CD4-positive, alpha-beta memory T cell (primary cell): ENCODE results near the gene MAGI1. TPM values are rescaled to one million over a fixed set of nuclear protein-coding genes. Genes with fewer than 3 reads are reported as not detected.

Experiments used
- CTCF ChIA-PET: fragments of 350-600 bp; sonication (Branson Sonifier 250); formaldehyde crosslinking; loops from one replicate; lab custom pipeline; 2021; ENCODE audit warnings: inconsistent platforms; ENCODE audit not compliant: partially characterized antibody; lab: Charles Lee
- POLR2A ChIA-PET: fragments of 350-600 bp; sonication (Branson Sonifier 250); formaldehyde crosslinking; loops from one replicate; lab custom pipeline; 2021; ENCODE audit not compliant: partially characterized antibody; lab: Charles Lee
- DNase-seq, 5 donors: peaks; one replicate each; pipeline versions ENCODE4 v3.0.0 to v3.0.0-alpha.2; 2020 to 2022; ENCODE audit warnings: mixed read lengths in 1 of 5
- H3K27ac ChIP-seq: one replicate; pipeline ENCODE4 v1.7.0; 2013; ENCODE audit warnings: low read depth, low read length
- H3K27me3 ChIP-seq: 2 replicates; pipeline ENCODE4 v1.7.0; 2013; ENCODE audit warnings: mild to moderate bottlenecking, low read length, moderate library complexity; ENCODE audit not compliant: insufficient read depth
- H3K36me3 ChIP-seq: 2 replicates; pipeline ENCODE4 v1.7.0; 2013; ENCODE audit warnings: mild to moderate bottlenecking, low read length, moderate library complexity; ENCODE audit not compliant: insufficient read depth
- H3K4me1 ChIP-seq: 2 replicates; pipeline ENCODE4 v1.7.0; 2013; ENCODE audit warnings: mild to moderate bottlenecking, low read length, moderate library complexity; ENCODE audit not compliant: insufficient read depth
- H3K4me3 ChIP-seq, 2 donors: one replicate each; pipeline ENCODE4 v1.7.0; 2013; ENCODE audit warnings: low read length in 2 of 2, mild to moderate bottlenecking in 1 of 2
- H3K9me3 ChIP-seq, 2 donors: one replicate each; pipeline ENCODE4 v1.7.0; 2013; ENCODE audit warnings: low read length in 2 of 2, control low read depth in 1 of 2; ENCODE audit not compliant: control insufficient read depth in 1 of 2
- H3K27ac Mint-ChIP-seq, 7 donors: one replicate each; pipeline ENCODE4 v1.8.0; 2020 to 2021; ENCODE audit warnings: mixed read lengths in 7 of 7, mild to moderate bottlenecking in 6 of 7, inconsistent platforms in 3 of 7, moderate library complexity in 3 of 7
- H3K27me3 Mint-ChIP-seq, 2 donors: one replicate each; pipeline ENCODE4 v1.8.0; 2020 to 2021; ENCODE audit warnings: mixed read lengths in 2 of 2
- H3K36me3 Mint-ChIP-seq, 2 donors: one replicate each; pipeline ENCODE4 v1.8.0; 2020 to 2021; ENCODE audit warnings: mixed read lengths in 2 of 2, inconsistent platforms in 1 of 2, mild to moderate bottlenecking in 1 of 2
- H3K4me1 Mint-ChIP-seq, 4 donors: one replicate each; pipeline ENCODE4 v1.8.0; 2020 to 2021; ENCODE audit warnings: mixed read lengths in 4 of 4, mild to moderate bottlenecking in 1 of 4
- H3K4me3 Mint-ChIP-seq, 8 donors: one replicate each; pipeline ENCODE4 v1.8.0; 2020 to 2021; ENCODE audit warnings: mixed read lengths in 8 of 8, mild to moderate bottlenecking in 7 of 8, moderate library complexity in 6 of 8, inconsistent platforms in 3 of 8
- H3K9me3 Mint-ChIP-seq, 8 donors: one replicate each; pipeline ENCODE4 v1.8.0; 2020 to 2021; ENCODE audit warnings: mixed read lengths in 8 of 8, mild to moderate bottlenecking in 5 of 8, inconsistent platforms in 3 of 8, moderate library complexity in 1 of 8
- intact Hi-C: fragments of 100-400 bp; cut with micrococcal nuclease; formaldehyde crosslinking; loops from one replicate; pipeline ENCODE4 v1.15.1; 2023
- polyA plus RNA-seq, 2 donors: library from polyadenylated mRNA; unstranded; fragments of 300-500 nt; fragmentation: Illumina TruSeq; gene quantifications; one replicate each; pipeline ENCODE4 v1.2.3, GENCODE V29; 2021
- total RNA-seq, 2 experiments: library from RNA; stranded (reverse); gene quantifications; one replicate each; pipeline ENCODE4 v1.2.3, GENCODE V29; 2021

The MAGI1 gene
- total and polyA plus RNA-seq, 4 experiments from 2014 or later, result 0.20 TPM; not detected in 3

DNA sequence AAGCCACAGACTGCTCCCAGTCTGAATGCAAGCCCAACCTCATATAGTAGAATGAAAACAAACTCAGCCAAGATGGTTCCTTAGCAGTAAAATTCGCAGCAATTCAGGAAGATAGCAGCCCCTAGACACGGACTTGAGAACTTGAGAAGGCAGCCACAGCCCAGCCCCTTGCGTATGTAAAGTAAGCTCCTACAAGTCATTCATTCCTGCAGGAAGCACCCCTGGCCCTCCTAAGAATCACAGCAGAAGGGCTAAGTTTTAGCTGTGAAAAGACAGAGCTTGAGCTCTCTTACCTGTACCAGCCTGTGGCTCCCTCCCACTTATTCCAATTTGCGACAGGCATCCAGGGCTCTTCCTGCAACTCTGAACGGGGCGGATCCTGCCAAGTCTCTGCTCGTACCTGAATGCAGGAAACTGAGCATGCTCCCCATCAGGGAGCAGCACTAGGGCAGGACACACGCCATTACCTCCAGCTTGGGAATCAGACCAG lies 136.4 kb downstream of the MAGI1 start:
- Histone ChIP-seq H3K9me3 (no peaks in the 10 kb centered on the region), H3K36me3 (no peaks in the 10 kb centered on the region), H3K4me3 (no peak overlapping the region), H3K27ac (no peak overlapping the region), H3K27me3 (no peaks in the 10 kb centered on the region), H3K4me1 (no peaks in the 10 kb centered on the region)
- Mint-ChIP-seq H3K27me3 (peaks cover 0 to 2% of the 10 kb centered on the region in 2 donors), H3K9me3 (peaks cover 0 to 4% (median 0%) of the 10 kb centered on the region in 8 donors), H3K36me3 (no peaks in the 10 kb centered on the region), H3K4me1 (no peaks in the 10 kb centered on the region), H3K4me3 (no peak overlapping the region), H3K27ac (peak overlapping the region in 1 of 7 donors; percentile 25)
- DNase-seq, result no peak
- ChIA-PET CTCF (no interaction called here), POLR2A (no interaction called here)
- intact Hi-C loops, result no loop called here

DNA sequence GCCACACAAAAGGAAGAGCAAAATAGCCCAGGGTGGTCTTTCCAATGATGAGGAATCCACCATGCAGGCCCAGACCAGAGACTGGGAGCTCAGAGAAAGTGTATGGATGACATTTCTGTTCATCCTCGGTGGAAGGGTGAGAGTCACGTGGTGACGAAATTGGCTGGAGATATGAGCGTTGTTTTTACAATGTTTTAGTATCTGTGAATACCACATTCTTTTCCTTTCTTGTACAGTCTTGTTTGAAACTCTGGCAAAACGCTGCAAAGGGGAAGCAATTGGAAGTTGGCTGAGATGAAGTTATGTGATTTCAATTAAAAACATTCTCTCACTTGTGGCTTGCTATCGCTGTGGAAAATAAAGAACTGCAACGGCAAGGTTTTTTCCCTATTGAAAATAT lies 137.5 kb downstream of the MAGI1 start:
- Mint-ChIP-seq H3K9me3 (peaks cover 0 to 4% (median 0%) of the 10 kb centered on the region in 8 donors), H3K27me3 (peaks cover 0 to 2% of the 10 kb centered on the region in 2 donors), H3K27ac (no peak overlapping the region), H3K36me3 (no peaks in the 10 kb centered on the region), H3K4me3 (no peak overlapping the region), H3K4me1 (no peaks in the 10 kb centered on the region)
- Histone ChIP-seq H3K36me3 (no peaks in the 10 kb centered on the region), H3K9me3 (no peaks in the 10 kb centered on the region), H3K27me3 (no peaks in the 10 kb centered on the region), H3K27ac (no peak overlapping the region), H3K4me1 (no peaks in the 10 kb centered on the region), H3K4me3 (no peak overlapping the region)
- CTCF ChIA-PET, result no interaction called here
- POLR2A ChIA-PET, result no interaction called here
- no peak for DNase-seq
- intact Hi-C loops, result no loop called here

DNA sequence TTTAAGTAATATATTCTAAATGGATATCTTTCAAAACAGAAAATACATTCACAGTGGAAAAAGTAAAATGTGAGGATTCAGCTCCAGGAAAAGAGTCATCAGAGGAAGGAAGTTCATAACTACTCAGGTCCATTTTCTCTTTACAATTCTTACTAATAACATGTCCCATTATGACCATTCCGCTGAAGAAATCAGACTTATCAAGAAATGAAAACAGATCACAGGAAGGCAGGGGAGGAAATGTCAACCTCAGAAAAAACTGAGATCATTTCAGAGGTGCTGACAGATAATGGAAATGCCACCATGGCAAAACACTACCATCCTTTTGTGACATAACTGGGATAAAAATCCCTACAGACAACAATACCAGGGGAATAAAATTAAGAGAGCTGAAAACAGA lies 139.5 kb downstream of the MAGI1 start:
- H3K4me3 ChIP-seq, result no peak overlapping the region
- intact Hi-C loops, result no loop called here
- H3K4me3 Mint-ChIP-seq, result no peak overlapping the region
- H3K27ac ChIP-seq, result no peak overlapping the region
- POLR2A ChIA-PET, result no interaction called here
- H3K36me3 ChIP-seq, result no peaks in the 10 kb centered on the region
- H3K9me3 ChIP-seq, result no peaks in the 10 kb centered on the region
- CTCF ChIA-PET, result no interaction called here
- no peaks in the 10 kb centered on the region for H3K4me1 ChIP-seq
- no peaks in the 10 kb centered on the region for H3K27me3 ChIP-seq
- no peak overlapping the region for H3K27ac Mint-ChIP-seq
- peaks cover 0 to 2% of the 10 kb centered on the region in 2 donors for H3K27me3 Mint-ChIP-seq
- H3K4me1 Mint-ChIP-seq, result no peaks in the 10 kb centered on the region
- H3K36me3 Mint-ChIP-seq, result no peaks in the 10 kb centered on the region
- peaks cover 0 to 4% (median 0%) of the 10 kb centered on the region in 8 donors for H3K9me3 Mint-ChIP-seq
- no peak for DNase-seq

DNA sequence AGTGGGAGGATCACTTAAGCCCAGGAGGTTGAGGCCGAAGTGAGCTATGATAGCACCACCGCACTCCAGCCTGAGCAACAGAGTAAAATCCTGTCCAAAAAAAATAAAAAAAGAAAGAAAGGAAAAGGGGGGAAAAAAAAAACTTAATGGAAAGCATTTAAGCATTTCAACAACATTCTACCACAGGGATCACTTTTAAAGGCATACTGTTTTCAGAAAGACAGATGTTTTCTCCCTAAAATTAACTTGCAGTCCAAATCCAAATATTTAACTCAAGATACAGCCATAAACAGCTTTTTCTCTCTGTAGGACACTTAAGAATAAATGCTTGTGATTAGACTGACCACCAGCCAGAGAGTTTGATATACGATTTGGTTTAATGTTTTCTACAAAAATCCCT lies 141.0 kb downstream of the MAGI1 start:
- H3K4me3 Mint-ChIP-seq, result no peak overlapping the region
- Histone ChIP-seq H3K4me3 (no peak overlapping the region), H3K4me1 (no peaks in the 10 kb centered on the region), H3K36me3 (no peaks in the 10 kb centered on the region), H3K27me3 (no peaks in the 10 kb centered on the region), H3K27ac (no peak overlapping the region), H3K9me3 (no peaks in the 10 kb centered on the region)
- H3K27me3 Mint-ChIP-seq, result peaks cover 0 to 2% of the 10 kb centered on the region in 2 donors
- DNase-seq, result no peak
- POLR2A ChIA-PET, result no interaction called here
- peaks cover 0 to 4% (median 0%) of the 10 kb centered on the region in 8 donors for H3K9me3 Mint-ChIP-seq
- no peaks in the 10 kb centered on the region for H3K36me3 Mint-ChIP-seq
- H3K4me1 Mint-ChIP-seq, result no peaks in the 10 kb centered on the region
- CTCF ChIA-PET, result no interaction called here
- no peak overlapping the region for H3K27ac Mint-ChIP-seq
- intact Hi-C loops, result no loop called here

DNA sequence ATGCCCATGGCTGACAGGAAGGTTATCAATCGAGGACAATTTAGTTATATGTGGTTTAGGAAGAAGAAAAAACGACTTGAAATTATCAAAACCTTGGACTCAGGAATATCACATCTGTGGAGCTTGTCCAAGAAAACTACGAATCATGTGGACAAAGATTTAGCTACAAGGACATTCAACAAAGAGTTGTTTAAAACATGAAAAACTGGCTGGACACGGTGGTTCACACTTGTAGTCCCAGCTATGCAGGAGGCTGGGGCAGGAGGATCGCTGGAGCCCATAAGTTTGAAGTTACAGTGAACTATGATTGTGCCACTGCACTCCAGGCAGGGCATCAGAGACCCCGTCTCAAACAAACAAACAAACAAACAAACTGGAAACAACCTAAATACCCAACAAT lies 142.4 kb downstream of the MAGI1 start:
- Histone ChIP-seq H3K4me1 (no peaks in the 10 kb centered on the region), H3K4me3 (no peak overlapping the region), H3K27me3 (no peaks in the 10 kb centered on the region), H3K9me3 (no peaks in the 10 kb centered on the region), H3K27ac (no peak overlapping the region), H3K36me3 (no peaks in the 10 kb centered on the region)
- no peak for DNase-seq
- H3K27me3 Mint-ChIP-seq, result peaks cover 0 to 2% of the 10 kb centered on the region in 2 donors
- ChIA-PET CTCF (no interaction called here), POLR2A (no interaction called here)
- intact Hi-C loops, result no loop called here
- H3K27ac Mint-ChIP-seq, result peak overlapping the region in 1 of 7 donors; percentile 16
- no peaks in the 10 kb centered on the region for H3K36me3 Mint-ChIP-seq
- H3K4me1 Mint-ChIP-seq, result no peaks in the 10 kb centered on the region
- H3K9me3 Mint-ChIP-seq, result peaks cover 0 to 4% (median 0%) of the 10 kb centered on the region in 8 donors
- H3K4me3 Mint-ChIP-seq, result no peak overlapping the region

DNA sequence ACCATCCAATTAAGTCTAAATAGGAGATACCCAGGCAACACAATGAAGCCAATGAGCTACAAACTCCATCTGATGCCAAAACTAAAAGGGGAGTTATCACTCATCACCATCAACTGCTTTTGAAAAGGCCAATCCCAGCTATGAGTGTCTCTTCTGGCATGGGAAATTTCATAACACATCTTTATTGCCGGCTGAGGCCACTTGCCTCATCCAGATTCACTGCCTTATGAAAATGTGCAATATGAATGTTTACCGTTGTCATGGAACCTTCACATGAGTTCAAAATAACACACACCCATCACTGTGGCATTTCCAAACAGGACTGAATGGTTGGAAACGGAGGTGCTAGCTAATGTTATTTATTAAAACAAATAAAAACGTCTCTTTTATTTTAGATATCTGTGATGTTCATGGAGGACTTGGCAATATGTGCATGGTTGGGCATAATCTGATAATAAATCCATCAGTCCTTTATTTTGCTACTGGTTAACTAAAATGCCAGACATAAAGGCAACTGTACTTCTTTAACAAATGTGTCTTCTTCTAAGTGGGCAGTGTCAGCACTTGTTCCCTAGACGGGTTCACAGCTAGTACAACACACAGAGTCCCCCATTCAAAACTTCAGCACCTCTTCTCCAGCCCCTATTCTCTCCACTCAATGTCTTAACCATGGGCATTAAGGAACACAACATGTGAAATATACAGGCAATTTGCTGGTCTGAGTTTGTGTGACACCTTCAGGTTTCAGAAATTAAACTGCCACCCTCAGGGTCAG lies 143.9 kb downstream of the MAGI1 start:
- Mint-ChIP-seq H3K36me3 (no peaks in the 10 kb centered on the region), H3K4me1 (no peaks in the 10 kb centered on the region), H3K27me3 (no peaks in the 10 kb centered on the region), H3K4me3 (no peak overlapping the region), H3K9me3 (peaks cover 0 to 4% (median 0%) of the 10 kb centered on the region in 8 donors), H3K27ac (no peak overlapping the region)
- Histone ChIP-seq H3K36me3 (no peaks in the 10 kb centered on the region), H3K4me3 (no peak overlapping the region), H3K9me3 (no peaks in the 10 kb centered on the region), H3K4me1 (no peaks in the 10 kb centered on the region), H3K27ac (no peak overlapping the region), H3K27me3 (no peaks in the 10 kb centered on the region)
- CTCF ChIA-PET, result no interaction called here
- POLR2A ChIA-PET, result no interaction called here
- intact Hi-C loops, result no loop called here
- DNase-seq, result no peak

DNA sequence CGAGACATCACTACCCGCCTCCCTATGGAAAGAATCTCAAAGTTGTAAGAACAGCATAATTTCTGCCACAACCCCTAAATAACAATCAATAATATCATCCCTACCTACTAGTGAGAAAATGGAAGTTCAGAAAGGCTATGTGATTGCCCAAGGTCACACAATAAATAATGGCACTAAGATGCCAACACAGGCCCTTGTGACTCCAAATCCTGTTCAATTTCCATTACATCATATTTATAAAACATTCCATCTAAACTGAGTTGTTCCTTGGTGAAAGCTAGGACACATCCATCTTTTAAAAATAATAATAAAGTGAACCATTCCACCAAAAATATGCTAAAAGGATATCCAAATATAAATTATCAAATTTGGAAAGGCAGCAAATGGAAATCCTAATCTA lies 144.6 kb downstream of the MAGI1 start:
- no peak for DNase-seq
- Mint-ChIP-seq H3K4me1 (no peaks in the 10 kb centered on the region), H3K27ac (no peak overlapping the region), H3K27me3 (no peaks in the 10 kb centered on the region), H3K9me3 (peaks cover 0 to 4% (median 0%) of the 10 kb centered on the region in 8 donors), H3K36me3 (no peaks in the 10 kb centered on the region), H3K4me3 (no peak overlapping the region)
- Histone ChIP-seq H3K4me1 (no peaks in the 10 kb centered on the region), H3K27me3 (no peaks in the 10 kb centered on the region), H3K9me3 (no peaks in the 10 kb centered on the region), H3K27ac (no peak overlapping the region), H3K36me3 (no peaks in the 10 kb centered on the region), H3K4me3 (no peak overlapping the region)
- POLR2A ChIA-PET, result no interaction called here
- intact Hi-C loops, result no loop called here
- CTCF ChIA-PET, result no interaction called here
